GM04503 (cell line): ENCODE measurements around the gene MCAT.
"Not testable (repeated sequence)": the region's sequence is repeated elsewhere in the genome, so short reads cannot be mapped to it uniquely, and the experiment has no call there.

Experiments
- DNase-seq: peaks from one replicate; pipeline ENCODE4 v3.0.0-alpha.2; 2012; ENCODE audit warnings: low read depth

Gene MCAT

GRCh38 chr22:43126501-43127165 lies 16.6 kb downstream of the MCAT start:
- peak; percentile 43 for DNase-seq

- DNase-seq = no peak
Observed at GRCh38 chr22:43118953-43119458, 24.2 kb downstream of the MCAT start.

DNA sequence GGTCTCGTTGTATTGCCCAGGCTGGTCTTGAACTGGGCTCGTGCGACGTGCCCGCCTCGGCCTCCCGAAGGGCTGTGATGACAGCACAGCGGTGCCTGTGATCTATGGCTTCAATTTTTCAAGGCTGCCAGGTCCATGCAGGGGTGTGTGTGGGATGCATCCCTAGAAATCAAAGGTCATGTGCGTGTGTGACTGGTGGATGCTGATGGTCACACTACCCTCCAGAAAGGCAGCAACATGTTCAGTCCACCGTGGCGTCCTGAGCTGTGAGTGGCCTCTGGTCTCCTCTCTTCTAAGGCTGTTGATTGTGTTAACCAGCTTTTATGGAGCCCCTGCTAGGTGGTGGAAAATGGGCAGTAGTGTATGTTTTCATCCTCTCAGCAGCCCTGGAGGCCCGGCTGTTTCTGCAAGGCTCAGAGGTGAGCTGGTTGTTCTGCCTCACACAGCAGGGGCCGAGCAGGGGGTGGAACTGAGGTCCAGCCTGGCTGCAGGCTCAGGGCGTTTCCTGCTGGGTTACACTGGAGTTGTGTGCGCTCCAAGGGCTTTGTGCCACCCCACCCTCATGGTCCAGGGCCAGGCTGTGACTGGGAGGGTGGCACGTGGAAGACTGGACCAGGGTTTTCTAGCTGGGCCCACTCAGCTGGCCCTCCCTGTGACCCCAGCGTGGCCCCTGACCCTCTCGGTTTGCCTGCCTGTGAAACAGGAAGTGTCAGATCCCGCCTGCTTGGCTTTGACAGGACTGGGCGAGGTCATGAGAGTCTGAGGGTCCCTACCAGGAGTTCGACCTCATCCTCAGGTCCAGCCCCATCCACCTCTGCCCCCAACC lies 25.0 kb downstream of the MCAT start:
- DNase-seq = no peak

DNA sequence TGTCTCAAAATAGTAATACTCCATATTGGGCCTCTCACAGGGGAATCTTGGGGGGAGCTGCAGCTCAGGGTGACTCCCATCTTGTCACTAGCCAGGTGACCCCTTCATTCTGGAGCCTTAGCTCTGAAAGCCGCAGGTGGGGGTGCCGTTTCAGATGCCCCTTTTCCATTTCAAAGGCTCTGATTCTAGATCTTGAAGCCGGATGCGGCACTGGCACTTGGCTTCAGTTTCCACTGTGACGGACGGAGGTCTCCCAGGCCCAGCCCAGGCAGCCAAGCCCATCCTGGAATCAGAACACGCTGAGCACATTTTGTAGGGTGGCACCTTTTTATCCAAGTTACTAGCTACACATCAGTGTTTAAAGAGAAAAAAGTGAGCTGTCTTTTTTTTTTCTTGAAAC lies 26.3 kb downstream of the MCAT start:
- no peak for DNase-seq

DNA sequence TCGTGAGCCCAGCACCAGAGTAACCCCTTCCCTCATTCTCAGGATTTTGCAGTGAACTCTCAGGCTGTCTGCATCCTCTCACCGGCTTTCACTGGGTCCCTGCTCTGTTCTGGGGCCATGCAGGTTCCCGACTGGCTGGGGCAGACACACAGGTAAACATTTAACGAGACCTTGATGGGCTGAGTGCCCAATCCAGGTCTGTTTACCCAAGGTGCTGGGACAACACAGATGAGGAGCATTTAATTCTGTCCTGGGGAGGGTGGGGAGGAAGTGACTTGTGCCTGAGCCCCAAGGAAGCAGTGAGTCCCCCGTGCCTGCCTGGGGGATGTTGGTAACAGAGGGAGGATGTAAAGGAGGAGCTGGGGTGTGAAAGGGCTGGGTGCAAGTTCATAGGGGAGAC lies 28.2 kb downstream of the MCAT start:
- no peak for DNase-seq

DNA sequence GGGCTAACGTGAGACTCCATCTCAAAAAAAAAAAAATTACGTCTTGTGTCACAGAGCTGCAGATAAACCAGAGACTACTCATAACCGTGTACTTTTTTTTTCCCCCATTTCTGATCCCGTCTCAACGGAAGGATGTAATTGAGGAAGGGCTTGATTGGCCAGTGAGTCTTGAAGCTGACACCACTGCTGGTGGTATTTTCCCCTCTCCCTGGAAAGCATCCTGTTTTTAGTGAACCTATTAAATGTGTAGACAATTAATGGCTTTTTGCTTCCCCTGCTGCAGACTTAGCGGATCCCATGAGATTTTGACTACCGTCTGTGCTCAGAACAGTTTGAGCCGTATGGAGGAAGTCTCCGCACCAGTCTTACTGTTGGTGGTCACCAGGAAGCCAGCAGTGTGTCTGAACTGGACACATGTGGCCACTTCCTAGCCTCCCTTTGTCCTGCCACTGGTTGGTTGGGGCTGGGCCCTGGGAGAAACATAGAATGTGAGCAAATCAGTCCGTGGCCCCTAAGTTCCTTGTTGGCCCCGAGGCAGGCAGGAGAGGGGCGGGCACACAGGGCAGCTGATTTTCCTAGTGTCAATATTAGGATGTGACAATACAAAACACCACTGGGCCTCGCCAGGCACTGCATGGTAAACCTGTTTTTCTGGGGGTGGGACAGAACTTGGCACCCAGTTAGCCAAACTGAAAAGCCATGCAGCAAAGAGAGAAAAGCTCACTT lies 29.5 kb downstream of the MCAT start:
- DNase-seq = no peak

- no peak for DNase-seq
Observed at GRCh38 chr22:43110927-43111623, 32.1 kb downstream of the MCAT start.

GRCh38 chr22:43110444-43110926 lies 32.7 kb downstream of the MCAT start, which contains the start of gene BIK:
BIK (plus strand) TSS chr22:43110750; CDS start chr22:43124023, 13,273 bp downstream.
- DNase-seq = no peak

DNA sequence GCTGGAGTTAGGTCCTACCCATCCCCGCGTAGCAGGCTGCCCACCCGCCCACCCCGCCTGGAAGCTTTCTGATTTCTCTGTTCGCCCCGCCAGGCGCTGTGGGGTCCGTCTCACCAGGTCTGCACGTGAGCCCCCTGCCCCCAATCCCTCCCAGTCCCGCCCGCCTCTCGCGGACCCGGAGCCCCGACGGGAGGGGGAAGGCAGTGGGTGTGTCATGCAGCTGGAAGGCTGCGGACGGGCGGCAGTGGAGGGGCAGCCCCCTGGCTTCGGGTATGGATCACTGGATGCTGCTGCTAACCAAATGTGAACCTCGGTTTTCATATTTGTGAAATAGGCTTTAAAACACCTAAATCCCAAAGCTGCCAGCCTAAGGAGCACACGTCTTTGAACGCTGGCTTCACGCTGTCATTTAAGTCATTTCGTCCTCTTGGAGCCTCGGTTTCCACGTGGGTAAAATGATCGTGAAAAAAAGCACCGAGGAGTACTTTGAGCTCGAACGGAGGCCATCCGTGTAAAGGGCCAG lies 33.2 kb downstream of the MCAT start:
- no peak for DNase-seq

- DNase-seq = no peak
Observed at GRCh38 chr22:43109511-43109910, 33.7 kb downstream of the MCAT start.

DNA sequence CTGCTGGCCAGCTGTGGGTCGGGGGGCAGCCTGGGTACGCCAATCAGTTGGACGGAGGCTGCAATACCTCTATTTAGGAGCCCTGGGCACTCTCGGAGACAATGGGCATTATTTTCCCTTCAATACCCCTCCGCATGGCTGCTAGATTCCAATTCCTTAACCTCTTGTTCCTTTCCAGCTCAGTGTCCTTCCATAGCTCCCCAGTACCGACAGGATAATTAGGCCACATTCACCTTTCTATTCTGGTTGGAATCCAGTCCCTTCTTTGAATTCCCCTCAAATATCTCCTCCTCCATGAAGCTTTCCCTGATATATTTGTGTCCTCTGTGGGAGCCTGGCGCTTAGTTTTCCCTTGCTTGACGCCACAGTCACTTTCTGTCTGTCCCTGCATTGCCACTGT lies 36.9 kb downstream of the MCAT start:
- DNase-seq = no peak

GRCh38 chr22:43104950-43105349 lies 38.2 kb downstream of the MCAT start:
- DNase-seq = not testable (repeated sequence)

GRCh38 chr22:43104056-43104625 lies 39.1 kb downstream of the MCAT start:
- not testable (repeated sequence) for DNase-seq

DNA sequence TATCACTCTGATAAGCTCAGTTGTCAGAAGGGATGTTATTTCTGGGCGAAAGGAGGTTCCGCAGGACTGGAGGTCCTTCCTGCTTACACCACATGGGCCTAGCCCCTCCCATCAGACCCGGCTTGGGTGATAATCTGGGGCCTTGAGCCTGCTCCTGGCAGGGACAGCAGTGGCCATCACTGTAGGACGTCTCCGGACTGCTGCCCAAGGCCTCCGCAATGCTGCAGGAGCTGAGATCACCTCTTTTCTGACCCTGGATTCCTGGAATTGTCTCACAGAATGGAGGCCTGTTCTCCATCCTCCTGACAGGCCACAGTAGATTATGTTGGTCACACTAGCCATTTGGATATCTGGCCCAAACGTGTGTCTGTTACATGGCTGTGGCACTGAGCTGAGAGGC lies 41.9 kb downstream of the MCAT start:
- DNase-seq = no peak

DNA sequence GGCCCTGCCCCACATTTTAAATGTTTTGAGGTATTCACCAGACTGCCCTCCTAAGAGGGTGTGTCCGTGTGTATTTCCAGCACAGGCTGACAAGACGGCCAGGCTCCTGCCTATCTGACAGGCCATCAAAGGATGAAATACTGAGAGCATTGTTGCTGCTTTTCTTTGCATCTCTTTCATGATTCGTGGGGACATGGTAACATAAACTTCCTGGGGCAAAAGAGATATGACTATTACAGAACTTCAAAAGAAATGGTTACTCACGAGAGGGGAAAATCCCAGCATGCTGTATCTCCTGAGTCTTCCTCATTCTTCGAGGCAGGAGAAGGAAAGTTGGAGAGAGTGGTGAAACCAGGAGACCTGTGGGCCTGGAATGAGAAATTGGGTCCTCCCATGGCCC lies 43.0 kb downstream of the MCAT start:
- DNase-seq = no peak

DNA sequence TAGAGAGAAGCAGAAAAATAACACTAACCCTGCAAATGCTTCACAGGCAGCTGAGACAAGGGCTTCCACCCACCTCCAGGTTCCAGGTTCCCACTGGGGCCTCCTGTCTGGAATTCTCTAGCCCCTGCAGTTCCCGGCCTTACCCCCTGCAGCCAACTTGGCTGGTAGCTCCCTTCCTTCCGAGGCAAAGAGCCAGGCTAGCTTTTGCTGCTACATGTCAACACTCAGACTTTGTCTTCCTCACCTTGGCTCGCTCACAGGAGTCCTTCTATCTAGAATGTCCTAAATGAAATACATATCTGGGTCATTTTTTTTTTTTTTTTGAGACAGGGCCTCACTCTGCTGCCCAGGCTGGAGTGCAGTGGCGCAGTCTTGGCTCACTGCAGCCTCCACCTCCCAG lies 44.1 kb downstream of the MCAT start:
- no peak for DNase-seq

- no peak for DNase-seq
Observed at GRCh38 chr22:43098356-43098755, 44.8 kb downstream of the MCAT start.

DNA sequence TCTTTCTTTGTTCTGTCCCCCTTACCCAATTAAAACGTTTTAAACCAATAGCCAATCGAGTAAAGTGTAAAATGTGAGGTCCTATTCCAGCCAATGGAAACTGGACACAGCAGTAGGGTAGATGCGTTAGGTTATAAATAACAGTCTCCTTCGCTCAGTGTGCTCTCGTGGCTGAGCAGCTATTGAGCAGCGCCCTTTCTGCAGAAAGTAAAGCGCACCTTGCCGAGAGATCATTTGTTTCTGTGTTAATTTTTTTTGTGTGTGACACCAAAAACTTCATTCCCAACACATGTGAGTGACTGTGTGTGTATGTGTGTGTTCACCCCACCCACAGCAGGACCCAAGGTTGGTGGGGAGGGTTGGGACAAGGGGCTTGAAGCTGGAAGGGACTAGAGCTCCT lies 46.8 kb downstream of the MCAT start:
- DNase-seq = no peak

GRCh38 chr22:43094551-43094950 lies 48.6 kb downstream of the MCAT start:
- DNase-seq = no peak

DNA sequence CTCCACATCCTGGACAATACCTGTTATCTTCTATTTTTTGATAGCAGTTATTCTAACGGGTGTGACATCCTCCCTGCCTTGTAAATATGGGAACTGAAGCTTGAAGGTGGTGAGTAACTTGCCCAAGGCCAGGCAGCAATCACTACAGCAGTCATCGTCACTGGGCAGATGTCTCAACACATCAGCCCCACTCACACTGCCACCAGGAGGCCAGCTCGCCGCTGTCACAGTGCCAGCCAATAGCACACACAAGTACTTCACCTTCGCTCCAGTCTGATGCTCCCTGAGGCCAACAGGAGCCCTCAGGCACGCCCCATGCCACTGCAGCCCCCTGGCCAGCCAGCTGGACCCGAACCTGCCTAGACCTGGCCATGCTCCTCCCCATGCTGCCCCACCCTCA lies 49.1 kb downstream of the MCAT start:
- DNase-seq = no peak

GRCh38 chr22:43092085-43092484 lies 51.1 kb downstream of the MCAT start:
- no peak for DNase-seq
